ENCODE data around the gene ACSF3. TPM values are rescaled to one million over a fixed set of nuclear protein-coding genes. Genes with fewer than 3 reads are reported as not detected.

ACSF3 gene
- total RNA-seq, 1 donor from 2014 or later, result 25.5 TPM

DNA sequence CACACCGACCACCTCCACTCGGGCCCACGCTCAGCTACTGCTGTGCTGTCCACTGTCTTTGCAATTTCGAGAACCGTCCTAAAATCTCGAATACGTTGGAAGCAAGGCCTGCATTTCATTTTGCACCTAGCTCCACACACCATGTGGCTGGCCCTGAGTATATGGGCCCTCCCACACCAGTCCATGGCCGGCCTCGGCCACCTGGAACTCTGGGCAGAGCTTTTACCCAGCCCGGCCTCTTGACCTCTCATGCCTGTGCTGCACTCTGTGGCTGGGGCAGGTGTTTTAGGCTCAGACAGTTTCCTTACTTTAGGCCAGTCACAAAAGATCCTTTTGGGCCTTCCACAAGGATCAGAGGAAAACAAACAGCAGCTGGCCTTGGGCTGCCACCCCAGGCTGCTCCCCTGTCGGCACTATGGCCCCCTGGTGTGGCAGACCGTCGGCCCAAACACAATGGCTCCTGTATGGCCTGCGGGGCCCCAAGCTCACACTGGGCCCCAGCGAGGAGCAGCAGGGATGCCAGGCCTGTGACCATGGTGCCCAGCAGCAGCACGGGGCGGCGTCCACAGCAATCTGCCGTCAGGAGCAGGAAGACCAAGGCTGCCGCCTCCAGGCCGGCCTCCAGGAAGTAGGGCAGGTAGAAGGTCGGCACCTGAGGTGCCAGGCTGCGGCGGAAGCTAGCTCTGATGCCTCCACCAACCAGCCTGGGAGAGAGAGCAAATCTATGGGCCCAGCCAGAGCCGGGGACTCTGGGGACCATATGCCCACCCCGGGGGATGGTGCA is 104.2 kb downstream of the ACSF3 start:
- no peak for ATAC-seq

DNA sequence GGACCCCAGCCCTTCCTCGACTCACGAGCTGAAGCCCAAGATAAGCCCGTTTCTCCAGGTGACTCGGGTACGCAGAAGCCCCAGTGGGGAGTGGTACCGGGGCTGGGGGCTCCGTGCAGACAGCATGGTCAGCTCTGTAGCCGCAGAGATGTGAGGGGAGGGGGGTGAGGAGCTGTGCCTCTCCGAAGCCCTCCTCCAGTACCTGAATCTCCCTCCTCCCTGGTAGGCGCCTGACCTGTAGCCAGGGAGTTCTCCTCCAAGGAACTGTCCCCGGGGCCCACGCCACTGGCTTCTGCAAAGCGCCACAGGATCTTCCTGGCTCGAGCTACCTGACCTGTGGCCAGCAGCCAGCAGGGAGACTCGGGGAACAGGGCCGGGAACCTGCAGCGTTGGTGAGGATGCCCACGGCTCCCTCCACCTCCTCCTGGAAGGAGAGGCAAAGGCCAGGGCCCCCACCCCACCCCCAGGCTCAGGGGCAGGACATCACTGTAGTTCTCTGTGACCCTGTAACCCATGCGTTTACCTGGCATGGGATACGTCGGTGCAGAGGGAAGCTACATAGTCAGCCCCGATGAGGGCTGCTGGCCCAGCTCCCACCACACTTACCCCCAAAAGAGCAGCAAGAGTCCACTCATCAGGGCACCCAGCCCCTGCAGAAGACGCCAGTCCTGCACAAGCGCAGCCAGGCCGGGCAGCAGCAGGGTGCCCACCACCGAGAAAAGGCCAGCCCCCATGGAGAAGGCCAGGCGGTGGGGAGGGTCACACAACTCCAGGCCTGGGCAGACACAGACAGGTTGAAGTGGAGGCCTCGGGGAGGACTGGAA is 105.0 kb downstream of the ACSF3 start:
- ATAC-seq, result no peak
- DNase-seq (ENCODE audit: low spot score), result no peak

More for the DNA sequence above, 104.2 kb downstream of the ACSF3 start:
- no peak for DNase-seq (ENCODE audit: low spot score)

DNA sequence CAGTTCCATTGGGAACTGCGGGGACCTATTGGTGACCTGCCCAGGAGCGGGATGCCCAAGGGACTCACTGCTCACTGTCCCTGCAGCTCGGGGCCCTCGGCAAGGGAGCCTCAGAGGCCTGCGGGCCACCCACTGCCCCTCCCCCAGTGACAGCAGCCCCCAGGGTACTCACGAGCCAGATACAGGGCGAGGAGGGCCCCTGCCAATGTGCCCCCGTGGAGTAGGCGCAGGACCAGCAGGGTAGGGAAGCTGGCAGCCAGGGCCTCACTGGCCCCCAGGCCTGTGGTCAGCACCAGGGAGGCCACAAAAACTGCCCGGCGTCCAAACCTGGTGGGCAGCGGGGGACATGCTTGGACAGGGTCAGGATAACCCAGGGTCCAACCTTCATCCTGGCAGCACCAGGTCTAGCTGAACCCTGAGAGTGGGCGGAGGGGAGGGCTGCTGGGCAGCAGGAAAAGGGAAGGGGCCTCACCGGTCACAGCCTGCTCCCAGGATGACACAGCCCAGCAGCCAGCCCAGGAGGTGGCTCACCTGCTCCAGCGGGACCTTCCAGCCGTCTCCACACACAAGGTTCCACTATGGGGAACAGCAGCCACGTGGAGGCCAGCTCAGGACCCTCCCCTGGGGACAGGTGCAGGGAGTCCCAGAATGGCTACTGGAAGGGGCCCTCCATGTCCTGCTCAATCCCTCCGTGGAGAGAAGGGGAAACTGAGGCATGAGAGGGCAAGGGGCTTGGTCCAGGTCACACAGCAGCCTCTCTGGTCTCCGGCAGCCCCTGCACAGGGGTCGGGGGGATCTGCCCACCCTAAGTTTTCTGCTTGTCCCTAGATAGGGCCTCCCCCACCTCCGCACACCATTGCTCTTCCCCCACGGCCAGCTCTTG is 105.8 kb downstream of the ACSF3 start:
- DNase-seq (ENCODE audit: low spot score), result no peak
- ATAC-seq, result no peak

DNA sequence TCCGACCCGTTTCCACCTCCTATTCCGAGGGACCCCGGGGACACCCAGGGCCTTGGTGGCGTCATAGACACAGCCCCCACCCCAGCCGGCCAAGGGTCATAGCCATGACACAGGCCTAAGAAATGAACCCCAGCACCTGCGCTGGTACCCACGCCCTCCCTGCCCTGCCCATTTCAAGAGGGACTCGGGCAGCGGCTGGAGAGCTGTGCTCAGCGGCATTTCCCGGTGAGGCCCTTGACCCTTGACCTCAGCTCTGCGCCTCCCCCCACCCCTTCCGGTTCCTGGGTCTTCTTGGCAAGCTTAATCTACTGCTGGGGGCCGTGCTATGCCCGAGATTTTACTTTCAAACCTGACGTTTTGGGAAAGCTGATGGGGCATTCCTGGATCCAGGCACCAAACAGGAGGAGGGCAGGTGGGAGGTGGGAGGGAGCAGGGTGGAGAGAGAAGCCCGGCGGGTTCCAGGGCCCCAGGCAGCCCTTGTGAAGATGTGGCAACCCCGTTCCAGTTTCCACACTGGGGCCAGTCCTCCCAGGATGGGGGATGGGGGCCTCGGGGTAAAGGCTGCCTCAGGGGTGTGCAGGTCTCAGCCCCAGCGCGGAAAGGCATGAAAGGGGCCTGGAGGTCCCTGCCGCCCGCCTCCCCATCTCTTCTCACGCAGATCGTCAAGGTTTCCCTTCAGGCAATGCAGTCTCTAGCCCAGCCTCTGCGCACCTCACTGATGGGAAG is 106.6 kb downstream of the ACSF3 start, which contains the start of gene SLC22A31:
TSS of gene SLC22A31 (minus strand) at position 414 of the 726 bp plus-strand sequence. CDS start at position 378, 36 bp downstream.
- no peak for ATAC-seq

DNA sequence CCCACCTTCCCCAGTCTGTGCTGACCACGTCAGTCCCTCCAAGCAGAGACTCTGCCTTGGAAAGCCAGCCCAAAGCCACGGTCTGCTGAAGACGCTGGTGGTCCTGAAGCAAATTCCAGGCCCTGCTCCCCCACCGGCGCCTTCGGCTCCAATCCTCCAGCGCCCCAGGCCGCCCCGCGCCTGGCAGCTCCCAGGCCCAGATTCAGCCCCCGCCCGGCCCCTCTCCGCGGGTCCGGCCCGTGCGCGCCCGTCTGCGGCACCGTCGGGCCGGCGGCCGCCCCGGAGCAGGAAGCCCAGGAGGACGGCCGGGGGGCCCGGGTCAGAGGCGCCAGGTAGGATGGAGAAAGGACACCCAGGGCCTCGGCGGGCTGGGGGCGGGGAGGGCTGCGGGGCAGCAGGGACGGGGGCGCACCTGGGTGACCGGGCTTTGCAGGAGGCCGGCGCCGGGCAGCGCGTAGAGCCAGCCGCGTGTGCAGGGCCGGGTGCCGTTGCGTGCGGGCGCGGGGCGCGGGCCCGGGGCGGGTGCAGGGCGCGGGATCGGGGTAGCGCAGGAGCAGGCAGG is 107.3 kb downstream of the ACSF3 start:
- no peak for DNase-seq (ENCODE audit: low spot score)
- ATAC-seq, result no peak

More for the DNA sequence above, 106.6 kb downstream of the ACSF3 start, which contains the start of gene SLC22A31:
- DNase-seq (ENCODE audit: low spot score), result no peak

DNA sequence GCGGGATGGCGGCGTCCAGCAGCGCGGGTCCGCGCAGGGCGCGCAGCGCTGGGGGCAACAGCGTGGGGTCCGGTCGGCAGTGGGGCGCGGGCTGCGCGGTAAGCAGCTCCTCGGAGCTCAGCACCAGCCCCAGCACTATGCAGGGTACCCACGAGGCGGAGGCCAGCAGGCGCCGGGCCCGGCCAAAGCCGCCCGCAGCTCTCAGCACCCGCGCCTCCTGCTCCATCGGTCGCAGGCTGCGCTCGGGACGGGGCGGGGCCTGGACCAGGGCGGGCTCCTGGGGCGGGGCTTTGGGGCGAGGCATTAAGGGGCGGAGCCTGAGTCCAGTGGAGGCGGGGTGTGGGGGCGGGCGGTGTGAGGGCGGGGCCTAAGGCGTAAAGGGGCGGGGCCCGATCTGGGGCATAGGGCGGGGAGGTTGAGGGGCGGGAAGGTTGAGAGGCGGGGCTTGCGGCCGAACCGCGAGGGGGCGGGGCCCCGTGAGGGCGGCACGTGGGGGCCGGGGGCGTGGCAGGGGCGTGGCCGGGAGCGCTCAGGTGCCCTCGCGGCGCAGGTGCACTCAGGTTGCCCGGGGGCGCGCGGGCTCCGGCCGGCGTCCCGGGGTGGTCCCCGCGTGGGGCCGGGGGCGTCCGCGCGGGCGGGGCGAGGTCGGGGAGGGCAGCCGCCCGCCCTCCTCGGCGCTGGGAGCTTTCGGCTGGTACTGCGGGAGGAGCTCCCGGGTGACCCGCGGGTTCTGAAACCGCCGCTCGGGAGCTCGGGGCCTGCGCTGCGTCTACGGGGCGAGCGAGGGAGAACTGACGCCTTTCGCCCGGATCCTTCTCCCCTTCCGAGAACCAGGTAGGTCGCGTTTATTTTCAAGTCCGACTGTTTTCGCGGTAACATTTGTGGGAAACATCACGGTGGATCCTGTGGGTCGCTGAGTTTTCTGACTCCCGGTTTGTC is 108.1 kb downstream of the ACSF3 start:
- DNase-seq (ENCODE audit: low spot score) (no peak), ATAC-seq (peak; percentile 79)

DNA sequence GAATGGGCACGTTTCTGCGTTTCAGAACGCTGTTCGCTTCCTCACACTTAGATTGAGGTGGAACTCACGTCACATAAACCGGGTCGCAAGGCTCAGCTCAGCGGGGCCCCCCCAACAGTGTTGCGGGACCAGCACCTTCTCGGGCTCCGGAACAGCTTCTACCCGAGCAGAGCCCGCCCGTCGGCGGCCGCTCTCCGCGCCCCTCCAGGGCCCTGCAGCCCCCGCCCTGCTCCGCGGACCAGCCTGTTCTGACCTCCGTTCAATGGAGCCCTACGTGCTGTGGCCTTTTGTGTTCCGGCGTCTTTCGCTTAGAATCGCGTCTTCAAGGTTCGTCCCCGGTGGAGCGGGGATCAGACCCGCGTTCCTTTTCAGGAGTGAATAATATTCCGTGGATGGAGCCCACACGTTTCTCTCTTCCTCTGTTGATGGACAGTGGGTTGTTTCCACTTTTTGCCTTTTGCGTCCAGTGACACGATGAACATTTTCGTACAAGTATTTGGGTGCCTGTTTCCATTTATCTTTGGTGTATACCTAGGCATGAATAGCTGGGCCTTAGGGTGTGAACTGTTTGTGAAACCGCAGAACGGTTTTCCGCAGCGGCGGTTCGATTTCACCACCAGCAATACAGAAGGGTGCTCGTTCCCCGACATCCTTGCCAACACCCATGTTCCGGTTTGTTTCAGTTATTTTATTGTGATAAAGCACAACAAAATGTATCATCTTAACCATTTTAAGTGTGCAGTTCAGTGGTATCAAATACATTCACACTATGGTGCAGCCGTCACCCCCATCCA is 109.0 kb downstream of the ACSF3 start:
- no peak for DNase-seq (ENCODE audit: low spot score)
- ATAC-seq, result no peak

Other genes starting within 250 kb of the ACSF3 start
- gene GALNS, start 236.9 kb upstream of the ACSF3 start, total RNA-seq, result 23.1 TPM
- gene TRAPPC2L, start 236.7 kb upstream of the ACSF3 start, total RNA-seq, result 20.2 TPM
- gene PABPN1L, start 227.2 kb upstream of the ACSF3 start, total RNA-seq, result 0.23 TPM
- gene CBFA2T3, start 116.6 kb upstream of the ACSF3 start, total RNA-seq, result 11.0 TPM
- gene CDH15, start 77.9 kb downstream of the ACSF3 start, total RNA-seq, result 4.3 TPM
- gene SLC22A31, start 106.7 kb downstream of the ACSF3 start, total RNA-seq, result 0.30 TPM
- 5.3 TPM for gene ZNF778, start 123.9 kb downstream of the ACSF3 start, total RNA-seq